ENCODE measurements around the gene CTIF.

CTIF gene

DNA sequence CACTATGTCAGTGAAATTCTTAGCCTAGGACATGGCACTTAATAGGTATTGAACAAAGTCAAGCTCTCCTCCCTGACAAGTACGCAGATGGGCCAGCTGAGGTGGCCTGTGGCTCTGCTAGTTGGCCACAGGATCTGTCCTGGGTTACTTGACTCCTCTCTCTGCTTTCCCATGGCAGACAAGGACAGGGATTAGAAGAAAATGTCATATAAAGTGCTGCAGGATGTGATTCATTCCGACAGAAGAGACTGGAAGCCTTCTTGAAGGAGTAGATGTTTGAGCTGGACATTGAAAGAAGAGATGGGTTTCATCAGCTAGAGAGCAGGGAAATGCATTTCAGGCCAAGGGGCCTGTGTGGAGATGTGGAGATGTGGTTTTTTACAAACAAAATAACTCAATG, 365.3 kb downstream of the CTIF start:
- Histone ChIP-seq H3K4me3 (ENCODE audit: low read depth, low read length) (no peak overlapping the region), H3K9me3 (no peaks in the 10 kb centered on the region), H3K27me3 (no peaks in the 10 kb centered on the region), H3K36me3 (no peaks in the 10 kb centered on the region), H3K4me1 (peaks cover 10% of the 10 kb centered on the region; the same call in 1 of the 2 replicates)
- no peak for DNase-seq
- TF ChIP-seq, protein P1, sequence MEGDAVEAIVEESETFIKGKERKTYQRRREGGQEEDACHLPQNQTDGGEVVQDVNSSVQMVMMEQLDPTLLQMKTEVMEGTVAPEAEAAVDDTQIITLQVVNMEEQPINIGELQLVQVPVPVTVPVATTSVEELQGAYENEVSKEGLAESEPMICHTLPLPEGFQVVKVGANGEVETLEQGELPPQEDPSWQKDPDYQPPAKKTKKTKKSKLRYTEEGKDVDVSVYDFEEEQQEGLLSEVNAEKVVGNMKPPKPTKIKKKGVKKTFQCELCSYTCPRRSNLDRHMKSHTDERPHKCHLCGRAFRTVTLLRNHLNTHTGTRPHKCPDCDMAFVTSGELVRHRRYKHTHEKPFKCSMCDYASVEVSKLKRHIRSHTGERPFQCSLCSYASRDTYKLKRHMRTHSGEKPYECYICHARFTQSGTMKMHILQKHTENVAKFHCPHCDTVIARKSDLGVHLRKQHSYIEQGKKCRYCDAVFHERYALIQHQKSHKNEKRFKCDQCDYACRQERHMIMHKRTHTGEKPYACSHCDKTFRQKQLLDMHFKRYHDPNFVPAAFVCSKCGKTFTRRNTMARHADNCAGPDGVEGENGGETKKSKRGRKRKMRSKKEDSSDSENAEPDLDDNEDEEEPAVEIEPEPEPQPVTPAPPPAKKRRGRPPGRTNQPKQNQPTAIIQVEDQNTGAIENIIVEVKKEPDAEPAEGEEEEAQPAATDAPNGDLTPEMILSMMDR (IDR thresholded peaks at IDR 0.05; ENCODE audit: low read depth, low read length): no peak

DNA sequence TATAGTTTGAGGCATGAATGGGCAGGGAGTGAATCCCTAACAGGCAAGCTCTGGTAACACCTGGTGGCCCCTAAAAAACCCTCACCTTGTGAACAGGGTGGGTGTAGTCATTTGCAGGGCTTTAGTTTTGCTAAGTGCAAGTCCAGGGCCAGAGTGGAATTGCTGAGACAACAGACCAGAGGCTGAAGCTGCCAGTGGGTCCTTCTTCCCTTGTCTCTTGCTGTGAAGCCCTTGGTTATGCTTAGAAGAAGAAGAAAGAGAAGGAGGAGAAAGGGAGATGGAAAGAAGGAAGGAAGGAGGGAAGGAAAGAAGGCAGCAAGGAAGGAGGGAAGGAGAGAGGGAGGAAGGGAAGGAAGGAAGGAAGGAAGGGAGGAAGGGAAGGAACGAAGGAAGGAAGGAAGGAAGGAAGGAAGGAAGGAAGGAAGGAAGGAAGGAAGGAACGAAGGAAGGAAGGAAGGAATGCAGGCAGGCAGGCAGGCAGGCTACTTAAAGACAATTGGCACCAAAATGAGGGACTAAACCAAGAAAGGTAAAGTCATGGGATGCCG, 366.1 kb downstream of the CTIF start:
- H3K4me3 ChIP-seq (ENCODE audit: low read depth, low read length): no peak overlapping the region
- H3K9me3 ChIP-seq: no peaks in the 10 kb centered on the region
- H3K27me3 ChIP-seq: no peaks in the 10 kb centered on the region
- TF ChIP-seq, protein P1 (IDR thresholded peaks at IDR 0.05; ENCODE audit: low read depth, low read length): no peak
- H3K4me1 ChIP-seq: peaks cover 10% of the 10 kb centered on the region; the same call in 1 of the 2 replicates
- no peak for DNase-seq
- no peaks in the 10 kb centered on the region for H3K36me3 ChIP-seq

DNA sequence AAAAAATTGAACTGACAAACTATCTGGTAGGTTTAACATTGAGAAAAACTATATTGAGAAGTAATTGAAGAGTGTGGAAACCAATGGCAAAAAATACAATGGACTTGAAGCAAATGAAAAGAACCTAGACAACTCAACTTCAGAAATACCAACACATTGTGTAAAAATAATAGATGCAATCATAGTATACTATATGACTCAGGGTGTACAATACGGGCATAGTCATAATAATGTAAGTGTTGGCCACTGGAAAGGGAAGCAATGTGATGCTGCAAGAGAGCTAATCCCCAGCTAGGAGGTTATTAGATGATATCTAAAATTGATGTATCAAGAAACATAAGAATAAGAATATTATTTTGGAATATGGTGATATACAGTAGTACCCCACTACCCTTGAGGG, 366.7 kb downstream of the CTIF start:
- peaks cover 10% of the 10 kb centered on the region; the same call in 1 of the 2 replicates for H3K4me1 ChIP-seq
- H3K4me3 ChIP-seq (ENCODE audit: low read depth, low read length): no peak overlapping the region
- H3K27me3 ChIP-seq: no peaks in the 10 kb centered on the region
- no peaks in the 10 kb centered on the region for H3K36me3 ChIP-seq
- H3K9me3 ChIP-seq: no peaks in the 10 kb centered on the region
- DNase-seq: no peak
- TF ChIP-seq, protein P1 (IDR thresholded peaks at IDR 0.05; ENCODE audit: low read depth, low read length): no peak

DNA sequence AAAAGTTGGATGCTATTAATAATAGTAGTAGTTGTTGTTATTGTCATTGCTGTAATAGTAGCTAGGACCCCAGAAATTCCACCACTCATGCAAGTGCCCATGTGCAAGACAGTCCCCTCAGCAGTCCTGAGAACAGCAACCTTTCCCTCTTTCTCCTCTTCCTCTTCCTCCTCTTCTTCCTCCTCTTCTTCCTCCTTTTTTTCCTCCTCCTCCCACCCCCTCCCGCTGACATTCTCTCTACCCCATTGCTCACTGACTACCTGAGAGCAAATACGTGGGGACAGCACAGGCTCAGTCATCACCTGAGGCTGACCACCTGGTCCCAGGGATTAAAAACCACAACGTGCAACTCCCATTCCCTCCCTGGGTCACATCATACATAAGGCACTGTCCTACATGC, 370.1 kb downstream of the CTIF start:
- Histone ChIP-seq H3K36me3 (no peaks in the 10 kb centered on the region), H3K4me3 (ENCODE audit: low read depth, low read length) (no peak overlapping the region), H3K9me3 (no peaks in the 10 kb centered on the region), H3K4me1 (no peaks in the 10 kb centered on the region), H3K27me3 (no peaks in the 10 kb centered on the region)
- TF ChIP-seq, protein P1 (IDR thresholded peaks at IDR 0.05; ENCODE audit: low read depth, low read length): no peak
- no peak for DNase-seq

DNA sequence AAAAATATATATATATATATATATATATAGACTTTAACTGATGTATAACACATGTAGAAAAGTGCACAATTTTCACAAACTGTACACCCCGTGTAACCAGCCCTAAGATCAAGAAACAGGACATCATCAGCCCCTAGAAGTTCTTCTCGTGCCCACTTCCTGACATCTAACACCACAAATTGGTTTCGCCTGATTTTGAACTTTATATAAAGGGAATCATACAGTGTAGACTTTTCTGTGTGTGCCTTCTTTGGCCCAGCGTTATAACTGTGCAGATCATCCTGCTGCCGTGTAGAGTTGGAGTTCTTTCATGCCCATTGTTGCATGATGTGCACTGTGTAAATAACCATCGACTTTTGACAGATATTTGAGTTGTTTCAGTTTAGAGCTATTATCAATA, 370.9 kb downstream of the CTIF start:
- TF ChIP-seq, protein P1 (IDR thresholded peaks at IDR 0.05; ENCODE audit: low read depth, low read length): no peak

DNA sequence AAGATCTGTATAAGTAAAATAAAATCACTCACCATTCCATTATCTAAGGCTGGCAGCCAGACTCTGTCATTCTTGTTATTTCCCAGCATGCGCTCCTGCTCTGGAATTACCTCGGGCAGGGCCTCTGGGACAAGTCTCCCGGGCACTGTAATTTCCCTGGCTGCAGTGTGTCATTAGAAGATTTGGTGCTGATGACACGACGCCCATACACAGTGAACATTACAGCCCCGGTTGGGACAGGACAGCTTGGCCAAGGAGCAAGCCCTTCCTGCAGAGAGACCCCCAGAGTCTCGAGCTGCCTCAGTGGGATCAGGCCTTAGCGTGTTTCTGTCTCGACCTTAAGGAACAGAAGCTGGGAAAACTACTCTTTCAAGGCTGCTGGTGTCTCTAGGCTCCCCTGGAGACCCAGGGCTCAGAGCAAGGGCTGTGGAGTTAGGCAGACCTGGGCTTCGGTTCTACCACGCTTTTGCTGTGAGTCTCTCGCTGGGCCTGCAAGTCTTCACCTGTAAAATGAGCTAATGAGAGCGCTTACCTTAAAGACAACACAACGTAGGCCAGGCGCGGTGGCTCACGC, 372.2 kb downstream of the CTIF start:
- no peaks in the 10 kb centered on the region for H3K27me3 ChIP-seq
- no peaks in the 10 kb centered on the region for H3K36me3 ChIP-seq
- H3K4me1 ChIP-seq: no peaks in the 10 kb centered on the region
- no peak for DNase-seq
- TF ChIP-seq, protein P1 (IDR thresholded peaks at IDR 0.05; ENCODE audit: low read depth, low read length): no peak
- no peak overlapping the region for H3K4me3 ChIP-seq (ENCODE audit: low read depth, low read length)
- no peaks in the 10 kb centered on the region for H3K9me3 ChIP-seq

More for the DNA sequence above, 370.9 kb downstream of the CTIF start:
- H3K36me3 ChIP-seq: no peaks in the 10 kb centered on the region
- no peaks in the 10 kb centered on the region for H3K4me1 ChIP-seq
- no peak overlapping the region for H3K4me3 ChIP-seq (ENCODE audit: low read depth, low read length)
- no peaks in the 10 kb centered on the region for H3K9me3 ChIP-seq
- no peak for DNase-seq
- no peaks in the 10 kb centered on the region for H3K27me3 ChIP-seq

All from BE2C (cell line).